Thyroid gland (tissue), 4 donors: ENCODE results near the gene SYS1. TPM values are rescaled to one million over a fixed set of nuclear protein-coding genes. Genes with fewer than 3 reads are reported as not detected.

ENCODE experiments used
- DNase-seq, 2 donors: peaks; one replicate each; pipeline ENCODE4 v3.0.0-alpha.2; 2019
- H3K27ac ChIP-seq, 3 donors: fragments of 200-600 bp; sonication (generic); 1 replicate in 2 of 3; 2 replicates in 1 of 3; pipeline ENCODE4 v1.5.1; 2016 to 2019; ENCODE audit warnings: mild to moderate bottlenecking in 1 of 3, moderate library complexity in 1 of 3
- H3K27me3 ChIP-seq: fragments of 200-600 bp; sonication (generic); one replicate; pipeline ENCODE4 v1.5.1; 2019
- H3K36me3 ChIP-seq, 2 donors: fragments of 200-600 bp; sonication (generic); one replicate each; pipeline ENCODE4 v1.5.1; 2016 to 2019
- H3K4me1 ChIP-seq, 2 donors: fragments of 200-600 bp; sonication (generic); one replicate each; pipeline ENCODE4 v1.5.1; 2017 to 2019
- H3K4me3 ChIP-seq, 3 donors: fragments of 200-600 bp; sonication (generic); replicated peaks in 1 of 3; 1 replicate in 2 of 3; 2 replicates in 1 of 3; pipeline ENCODE4 v1.5.1; 2016; ENCODE audit warnings: mild to moderate bottlenecking in 1 of 3
- H3K9me3 ChIP-seq: fragments of 200-600 bp; sonication (generic); one replicate; pipeline ENCODE4 v1.5.1; 2017
- CTCF ChIP-seq, 6 experiments: fragments of 200-600 bp in 3 of 6; fragments of 450-650 bp in 3 of 6; sonication (generic) in 3 of 6; IDR thresholded peaks; one replicate each; pipeline ENCODE4 v1.5.1; 2016 to 2019; ENCODE audit warnings: antibody characterized with exemption in 6 of 6, mild to moderate bottlenecking in 2 of 6, inconsistent platforms in 1 of 6, moderate library complexity in 1 of 6
- POLR2A ChIP-seq, 2 donors: fragments of 450-650 bp; IDR thresholded peaks; one replicate each; pipeline ENCODE4 v1.6.1; 2017; ENCODE audit warnings: antibody characterized with exemption in 2 of 2, mild to moderate bottlenecking in 2 of 2, moderate library complexity in 1 of 2
- whole genome bisulfite sequencing, 2 donors: methylation state at CpG; one replicate each; pipeline ENCODE4 v1.1.5; 2017; 5-methylcytosine and 5-hydroxymethylcytosine counted together
- intact Hi-C: fragments of 100-400 bp; cut with DNase I; formaldehyde crosslinking; loops from one replicate; pipeline ENCODE4 v1.15.1; 2023
- total RNA-seq, 4 donors: library from RNA; depleted of rRNA; stranded (reverse); fragments of >200 nt; gene quantifications; one replicate each; pipeline ENCODE4 v1.2.3, GENCODE V29; 2016

SYS1 gene
- total RNA-seq, 4 donors from 2014 or later = 52.7 to 86.1 (median 76.6) TPM

GRCh38 chr20:45392733-45393132 is 29.8 kb downstream of the SYS1 start:
- Histone ChIP-seq H3K4me3 (no peak overlapping the region), H3K36me3 (no peaks in the 10 kb centered on the region), H3K4me1 (no peaks in the 10 kb centered on the region), H3K27me3 (no peaks in the 10 kb centered on the region), H3K9me3 (no peaks in the 10 kb centered on the region), H3K27ac (no peak overlapping the region)
- WGBS, 2 donors = 84 to 85% methylated on average over 3 of the region's 3 CpGs
- TF ChIP-seq POLR2A (IDR thresholded peaks at IDR 0.05) = no peak
- no peak for TF ChIP-seq CTCF (IDR thresholded peaks at IDR 0.05)
- intact Hi-C loops = no loop called here
- DNase-seq = no peak

- H3K27me3 ChIP-seq = no peaks in the 10 kb centered on the region
- TF ChIP-seq POLR2A (IDR thresholded peaks at IDR 0.05) (no peak), CTCF (IDR thresholded peaks at IDR 0.05) (no peak)
- H3K4me3 ChIP-seq = no peak overlapping the region
- H3K4me1 ChIP-seq = no peaks in the 10 kb centered on the region
- no peaks in the 10 kb centered on the region for H3K36me3 ChIP-seq
- intact Hi-C loops = no loop called here
- no peak overlapping the region for H3K27ac ChIP-seq
- no peaks in the 10 kb centered on the region for H3K9me3 ChIP-seq
- no peak for DNase-seq
- WGBS, 2 donors = 73 to 85% methylated on average over 5 to 20 of the region's 21 CpGs
These were observed 31.5 kb downstream of the SYS1 start for GRCh38 chr20:45394221-45395113.

- Histone ChIP-seq H3K4me1 (no peaks in the 10 kb centered on the region), H3K9me3 (no peaks in the 10 kb centered on the region), H3K27ac (no peak overlapping the region), H3K36me3 (no peaks in the 10 kb centered on the region), H3K27me3 (no peaks in the 10 kb centered on the region), H3K4me3 (no peak overlapping the region)
- WGBS, 2 donors = 89 to 91% methylated on average over 3 to 4 of the region's 7 CpGs
- TF ChIP-seq POLR2A (IDR thresholded peaks at IDR 0.05) (no peak), CTCF (IDR thresholded peaks at IDR 0.05) (no peak)
- DNase-seq = no peak
- intact Hi-C loops = no loop called here
These were observed 32.1 kb downstream of the SYS1 start for GRCh38 chr20:45395114-45395415.

DNA sequence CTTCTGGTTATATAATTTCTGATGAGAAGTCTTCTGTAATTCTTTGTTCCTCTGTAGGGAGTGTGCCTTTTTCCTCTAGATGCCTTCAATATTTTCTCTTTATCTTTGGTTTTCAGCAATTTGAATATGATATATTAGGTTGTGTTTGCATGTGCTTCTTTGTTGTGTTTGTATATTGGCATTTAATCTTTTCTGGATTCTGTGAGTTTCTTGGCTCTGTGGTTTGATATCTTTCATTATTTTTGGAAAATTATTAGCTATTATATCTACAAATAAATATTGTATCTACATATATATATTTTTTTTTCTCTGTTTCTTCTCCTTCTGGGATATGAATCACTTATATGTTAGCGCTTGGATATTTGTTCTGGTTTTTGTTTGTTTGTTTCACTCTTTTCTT is 36.1 kb downstream of the SYS1 start:
- Histone ChIP-seq H3K4me1 (no peaks in the 10 kb centered on the region), H3K4me3 (no peak overlapping the region), H3K9me3 (no peaks in the 10 kb centered on the region), H3K36me3 (no peaks in the 10 kb centered on the region), H3K27ac (no peak overlapping the region), H3K27me3 (no peaks in the 10 kb centered on the region)
- intact Hi-C loops = no loop called here
- DNase-seq = no peak
- WGBS, 2 donors = 98 to 100% methylated on average over 1 of the region's 1 CpG
- TF ChIP-seq CTCF (IDR thresholded peaks at IDR 0.05) (no peak), POLR2A (IDR thresholded peaks at IDR 0.05) (no peak)

- Histone ChIP-seq H3K9me3 (no peaks in the 10 kb centered on the region), H3K27ac (no peak overlapping the region), H3K4me1 (peaks cover 0 to 3% of the 10 kb centered on the region in 2 donors), H3K27me3 (no peaks in the 10 kb centered on the region), H3K4me3 (no peak overlapping the region), H3K36me3 (no peaks in the 10 kb centered on the region)
- TF ChIP-seq POLR2A (IDR thresholded peaks at IDR 0.05) (no peak), CTCF (IDR thresholded peaks at IDR 0.05) (no peak)
- intact Hi-C loops = no loop called here
- DNase-seq = no peak
- 96 to 98% methylated on average over 4 to 5 of the region's 6 CpGs for WGBS, 2 donors
These were observed 37.5 kb downstream of the SYS1 start for GRCh38 chr20:45400346-45401031.
